Keratinocyte (primary cell): ENCODE measurements around the gene CFAP70.

Experiments
- EZH2 ChIP-seq: IDR thresholded peaks from one replicate; pipeline ENCODE4 v1.6.1; 2012; ENCODE audit warnings: inconsistent platforms, mild to moderate bottlenecking, low read length, moderate library complexity
- TF ChIP-seq, protein P1 (sequence below), 3 experiments: IDR thresholded peaks in 1 of 3; conservative IDR thresholded peaks in 1 of 3; optimal IDR thresholded peaks in 1 of 3; 2 replicates in 2 of 3; 3 replicates in 1 of 3; pipeline versions ENCODE3 to v1.5.1; 2011; ENCODE audit warnings: low read length in 3 of 3, mild to moderate bottlenecking in 3 of 3, moderate library complexity in 2 of 3, control low read depth in 1 of 3, inconsistent platforms in 1 of 3; ENCODE audit not compliant: insufficient read depth in 2 of 3; ENCODE audit errors: extremely low read depth in 1 of 3

DNA sequence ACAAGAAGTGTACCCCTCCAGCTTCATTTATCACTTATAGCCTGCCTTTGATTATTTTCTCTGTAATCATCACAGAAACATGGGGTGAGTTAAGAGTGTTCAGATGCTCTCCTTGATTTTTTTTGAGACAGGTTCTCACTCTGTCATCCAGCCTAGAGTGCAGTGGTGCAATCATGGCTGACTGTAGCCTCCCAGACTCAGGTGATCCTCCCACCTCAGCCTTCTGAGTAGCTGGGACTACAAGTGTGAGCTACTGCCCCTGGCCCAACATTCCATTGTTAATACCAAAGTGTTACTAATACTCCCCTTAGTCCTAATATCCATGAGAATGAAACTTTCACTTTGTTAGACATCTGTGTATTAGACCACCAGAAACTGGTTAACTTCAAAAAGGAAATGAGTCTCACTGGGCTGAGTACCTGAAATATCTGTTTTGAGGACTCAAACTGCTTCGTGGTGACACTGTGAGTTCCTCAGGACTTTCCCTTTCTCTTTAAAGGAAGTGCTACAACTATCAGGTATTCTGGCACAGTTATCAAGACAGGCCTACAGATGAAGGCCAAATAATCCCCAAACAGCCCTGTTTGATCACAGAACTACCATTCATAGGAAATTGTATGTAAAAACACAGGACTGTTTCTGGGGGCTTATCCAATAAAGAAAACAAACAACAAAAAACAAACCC lies 20.5 kb upstream of the CFAP70 start:
- TF ChIP-seq, protein P1, sequence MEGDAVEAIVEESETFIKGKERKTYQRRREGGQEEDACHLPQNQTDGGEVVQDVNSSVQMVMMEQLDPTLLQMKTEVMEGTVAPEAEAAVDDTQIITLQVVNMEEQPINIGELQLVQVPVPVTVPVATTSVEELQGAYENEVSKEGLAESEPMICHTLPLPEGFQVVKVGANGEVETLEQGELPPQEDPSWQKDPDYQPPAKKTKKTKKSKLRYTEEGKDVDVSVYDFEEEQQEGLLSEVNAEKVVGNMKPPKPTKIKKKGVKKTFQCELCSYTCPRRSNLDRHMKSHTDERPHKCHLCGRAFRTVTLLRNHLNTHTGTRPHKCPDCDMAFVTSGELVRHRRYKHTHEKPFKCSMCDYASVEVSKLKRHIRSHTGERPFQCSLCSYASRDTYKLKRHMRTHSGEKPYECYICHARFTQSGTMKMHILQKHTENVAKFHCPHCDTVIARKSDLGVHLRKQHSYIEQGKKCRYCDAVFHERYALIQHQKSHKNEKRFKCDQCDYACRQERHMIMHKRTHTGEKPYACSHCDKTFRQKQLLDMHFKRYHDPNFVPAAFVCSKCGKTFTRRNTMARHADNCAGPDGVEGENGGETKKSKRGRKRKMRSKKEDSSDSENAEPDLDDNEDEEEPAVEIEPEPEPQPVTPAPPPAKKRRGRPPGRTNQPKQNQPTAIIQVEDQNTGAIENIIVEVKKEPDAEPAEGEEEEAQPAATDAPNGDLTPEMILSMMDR (optimal IDR thresholded peaks at IDR 0.05 in 1 of 3, IDR thresholded peaks at IDR 0.05 in 1 of 3, conservative IDR thresholded peaks at IDR 0.05 in 1 of 3; ENCODE audit: extremely low read depth in 1 of 3, insufficient read depth in 2 of 3, low read length in 3 of 3): no peak
- TF ChIP-seq EZH2: no peak
